ENCODE measurements around the gene PRKCE. TPM values are rescaled to one million over a fixed set of nuclear protein-coding genes. Genes with fewer than 3 reads are reported as not detected.
A peak's percentile ranks its signal among the peaks of the same experiment; 100 is the strongest.

The PRKCE gene
- total RNA-seq, 1 experiment from 2014 or later: 1.3 TPM

DNA sequence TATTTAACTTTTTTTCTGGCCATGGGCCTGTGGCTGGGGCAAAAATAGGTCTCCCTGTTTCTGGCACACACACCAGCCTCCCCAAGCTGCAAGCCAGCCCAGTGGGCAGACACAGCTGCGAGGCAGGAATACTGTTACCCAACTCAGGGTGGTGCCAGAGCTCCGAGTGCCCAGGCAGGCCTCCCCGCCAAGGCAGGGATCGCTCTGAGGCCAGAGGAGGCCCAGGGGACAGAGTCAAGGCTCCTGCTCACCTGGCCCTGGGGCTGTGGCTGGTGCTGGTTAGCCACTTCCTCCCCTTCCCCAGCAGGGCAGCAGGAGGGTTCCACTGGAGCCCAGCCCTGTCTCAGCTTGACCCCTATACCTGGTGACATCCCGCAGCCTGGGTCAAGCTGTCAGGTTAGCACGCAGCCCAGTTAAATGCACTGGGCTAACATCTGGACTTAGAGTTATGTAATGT, 578.7 kb downstream of the PRKCE start:
- Histone ChIP-seq H4K8ac (replicated peaks; ENCODE audit: insufficient read length, low read depth, low read length) (no peak overlapping the region), H3K27me3 (ENCODE audit: insufficient read depth, low read length) (no peaks in the 10 kb centered on the region), H2AK5ac (ENCODE audit: insufficient read length, low read length) (no peak overlapping the region), H3K27ac (ENCODE audit: insufficient read length, low read depth, low read length) (no peak overlapping the region), H2BK120ac (ENCODE audit: low read depth, low read length, poor library complexity, severe bottlenecking) (no peak overlapping the region), H3K79me2 (ENCODE audit: insufficient read depth, low read length) (no peaks in the 10 kb centered on the region), H2BK5ac (ENCODE audit: insufficient read length, low read length) (no peak overlapping the region), H2BK12ac (ENCODE audit: insufficient read length, low read depth, low read length) (no peak overlapping the region), H3K18ac (ENCODE audit: insufficient read length, low read depth, low read length) (peak overlapping the region; percentile 45), H2AFZ (ENCODE audit: low read length) (no peak overlapping the region), H3K4ac (ENCODE audit: low read depth, low read length) (no peak overlapping the region), H3K79me1 (ENCODE audit: insufficient read depth, low read depth, low read length, poor library complexity, severe bottlenecking) (no peaks in the 10 kb centered on the region), H4K91ac (ENCODE audit: insufficient read length, low read depth, low read length) (no peak overlapping the region), H3K9ac (ENCODE audit: extremely low read depth, insufficient read length, low read length) (no peak overlapping the region), H3T11ph (ENCODE audit: low read length) (no peak overlapping the region), H3K56ac (ENCODE audit: insufficient read length, low read depth, low read length) (no peak overlapping the region), H3K23me2 (ENCODE audit: insufficient read length, low read depth, low read length, poor library complexity, severe bottlenecking) (no peaks in the 10 kb centered on the region), H3K23ac (ENCODE audit: insufficient read length, low read depth, low read length) (no peak overlapping the region), H2BK20ac (ENCODE audit: low read depth, low read length, poor library complexity, severe bottlenecking) (no peak overlapping the region), H3K4me2 (ENCODE audit: insufficient read depth, insufficient read length, low read length) (no peak overlapping the region), H3K9me3 (ENCODE audit: control insufficient read depth, low read depth, low read length) (no peaks in the 10 kb centered on the region), H4K20me1 (ENCODE audit: control insufficient read depth, insufficient read depth, insufficient read length) (no peaks in the 10 kb centered on the region), H3K4me1 (ENCODE audit: insufficient read depth, low read length) (peaks cover 5% of the 10 kb centered on the region; the same call in 1 of the 2 replicates), H4K5ac (ENCODE audit: insufficient read length, low read depth, low read length) (no peak overlapping the region), H2BK15ac (ENCODE audit: low read depth, low read length) (no peak overlapping the region), H3K14ac (ENCODE audit: insufficient read depth, low read length) (no peak overlapping the region)
- TF ChIP-seq, protein P1, sequence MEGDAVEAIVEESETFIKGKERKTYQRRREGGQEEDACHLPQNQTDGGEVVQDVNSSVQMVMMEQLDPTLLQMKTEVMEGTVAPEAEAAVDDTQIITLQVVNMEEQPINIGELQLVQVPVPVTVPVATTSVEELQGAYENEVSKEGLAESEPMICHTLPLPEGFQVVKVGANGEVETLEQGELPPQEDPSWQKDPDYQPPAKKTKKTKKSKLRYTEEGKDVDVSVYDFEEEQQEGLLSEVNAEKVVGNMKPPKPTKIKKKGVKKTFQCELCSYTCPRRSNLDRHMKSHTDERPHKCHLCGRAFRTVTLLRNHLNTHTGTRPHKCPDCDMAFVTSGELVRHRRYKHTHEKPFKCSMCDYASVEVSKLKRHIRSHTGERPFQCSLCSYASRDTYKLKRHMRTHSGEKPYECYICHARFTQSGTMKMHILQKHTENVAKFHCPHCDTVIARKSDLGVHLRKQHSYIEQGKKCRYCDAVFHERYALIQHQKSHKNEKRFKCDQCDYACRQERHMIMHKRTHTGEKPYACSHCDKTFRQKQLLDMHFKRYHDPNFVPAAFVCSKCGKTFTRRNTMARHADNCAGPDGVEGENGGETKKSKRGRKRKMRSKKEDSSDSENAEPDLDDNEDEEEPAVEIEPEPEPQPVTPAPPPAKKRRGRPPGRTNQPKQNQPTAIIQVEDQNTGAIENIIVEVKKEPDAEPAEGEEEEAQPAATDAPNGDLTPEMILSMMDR (conservative IDR thresholded peaks at IDR 0.05): no peak; the same call in 2 of the 3 replicates
- Mint-ChIP-seq H3K4me3 (peak overlapping the region in 1 of 2 experiments; percentile 38; a peak in 1 of 5 replicates), H3K4me1 (peaks cover 36 to 37% of the 10 kb centered on the region in 2 experiments), H3K27me3 (ENCODE audit: low read depth) (peaks cover 5% of the 10 kb centered on the region; the same call in 1 of the 2 replicates), H3K27ac (peak overlapping the region; percentile 49 to 95 (median 75); a peak in 4 of 7 replicates), H3K9me3 (no peaks in the 10 kb centered on the region), H3K36me3 (ENCODE audit: insufficient read depth in 1 of 3, low read depth in 3 of 3) (no peaks in the 10 kb centered on the region; a peak in 1 of 7 replicates)
- DNase-seq: peak; percentile 52
- WGBS (ENCODE audit: extremely low coverage, insufficient read length, low lambda C conversion rate): no CpG with 5 or more reads among the region's 6 CpGs
